GM23338 (cell line): ENCODE results near the gene SIMC1. TPM values are rescaled to one million over a fixed set of nuclear protein-coding genes. Genes with fewer than 3 reads are reported as not detected.
"Not testable (repeated sequence)": the region's sequence is repeated elsewhere in the genome, so short reads cannot be mapped to it uniquely, and the experiment has no call there.

Experiments
- ATAC-seq: fragments of 200-7000 bp; cut with Tn5 transposase; 3 replicates; pipeline ENCODE4 v1.9.1; 2020
- DNase-seq: peaks from one replicate; pipeline ENCODE4 v3.0.0-alpha.2; 2015; ENCODE audit warnings: low spot score
- H2AFZ ChIP-seq: fragments of 200-600 bp; sonication (generic); 2 replicates; pipeline ENCODE4 v1.8.0; 2016; ENCODE audit warnings: antibody characterized with exemption, mild to moderate bottlenecking, moderate library complexity
- H3F3A ChIP-seq: fragments of 200-600 bp; sonication (generic); replicated peaks from 2 replicates; pipeline ENCODE4 v1.8.0; 2017; ENCODE audit warnings: antibody characterized with exemption, mixed run types, low read depth
- H3K27ac ChIP-seq: fragments of 200-600 bp; sonication (generic); 2 replicates; pipeline ENCODE4 v1.6.1; 2016; ENCODE audit warnings: low read depth
- H3K27me3 ChIP-seq: fragments of 200-600 bp; sonication (generic); 2 replicates; pipeline ENCODE4 v1.8.0; 2016; ENCODE audit warnings: mild to moderate bottlenecking, mixed run types, moderate library complexity; ENCODE audit not compliant: insufficient read depth
- H3K36me3 ChIP-seq: fragments of 200-600 bp; sonication (generic); 2 replicates; pipeline ENCODE4 v1.8.0; 2016; ENCODE audit warnings: mild to moderate bottlenecking; ENCODE audit not compliant: insufficient read depth
- H3K4me1 ChIP-seq: fragments of 200-600 bp; sonication (generic); 2 replicates; pipeline ENCODE4 v1.8.0; 2016; ENCODE audit warnings: mild to moderate bottlenecking, moderate library complexity; ENCODE audit not compliant: insufficient read depth
- H3K4me2 ChIP-seq: fragments of 200-600 bp; sonication (generic); 2 replicates; pipeline ENCODE4 v1.7.1; 2017; ENCODE audit warnings: mixed run types
- H3K4me3 ChIP-seq: fragments of 200-600 bp; sonication (generic); 2 replicates; pipeline ENCODE4 v1.6.1; 2016; ENCODE audit warnings: mixed run types
- H3K79me2 ChIP-seq: fragments of 200-600 bp; sonication (generic); replicated peaks from 2 replicates; pipeline ENCODE4 v1.8.0; 2017; ENCODE audit warnings: mild to moderate bottlenecking; ENCODE audit not compliant: insufficient read depth
- H3K9me2 ChIP-seq: fragments of 200-600 bp; sonication (generic); 2 replicates; pipeline ENCODE4 v1.8.0; 2017; ENCODE audit not compliant: insufficient read depth
- H4K20me1 ChIP-seq: fragments of 200-600 bp; sonication (generic); replicated peaks from 2 replicates; pipeline ENCODE4 v1.8.0; 2017; ENCODE audit warnings: mild to moderate bottlenecking; ENCODE audit not compliant: insufficient read depth
- H3K27ac Mint-ChIP-seq: 2 replicates; pipeline ENCODE4 v1.8.0; 2020; ENCODE audit warnings: inconsistent platforms, mild to moderate bottlenecking, moderate library complexity, mixed read lengths
- H3K27me3 Mint-ChIP-seq: 3 replicates; pipeline ENCODE4 v1.8.0; 2022; ENCODE audit warnings: low read depth, mild to moderate bottlenecking, moderate library complexity, mixed read lengths, inconsistent platforms; ENCODE audit not compliant: insufficient read depth, poor library complexity
- H3K36me3 Mint-ChIP-seq: 3 replicates; pipeline ENCODE4 v1.8.0; 2021; ENCODE audit warnings: low read depth, mild to moderate bottlenecking, inconsistent platforms, moderate library complexity, mixed read lengths
- H3K4me1 Mint-ChIP-seq: 3 replicates; pipeline ENCODE4 v1.8.0; 2020; ENCODE audit warnings: mild to moderate bottlenecking, inconsistent platforms, mixed read lengths
- H3K4me3 Mint-ChIP-seq: 3 replicates; pipeline ENCODE4 v1.8.0; 2021; ENCODE audit warnings: moderate library complexity, mild to moderate bottlenecking, inconsistent platforms, mixed read lengths
- H3K9me3 Mint-ChIP-seq: 3 replicates; pipeline ENCODE4 v1.8.0; 2020; ENCODE audit warnings: moderate library complexity, mild to moderate bottlenecking, inconsistent platforms, mixed read lengths
- polyA plus RNA-seq: library from polyadenylated mRNA; unstranded; fragments of >200 nt; fragmentation: Nextera tagmentation; extraction: Ambion mirVana; gene quantifications from 2 replicates; pipeline ENCODE4 v1.2.1, GENCODE V29; 2016
- total RNA-seq: library from RNA; depleted of rRNA; stranded (reverse); fragments of >200 nt; shearing (Covaris generic); gene quantifications from 2 replicates; pipeline ENCODE4 v1.2.3, GENCODE V29; 2014

Gene SIMC1
- total and polyA plus RNA-seq, 2 experiments from 2014 or later = 9.4 to 14.6 TPM

GRCh38 chr5:176245489-176245888 lies 7.3 kb downstream of the SIMC1 start:
- H3K36me3 ChIP-seq, H3K9me2 ChIP-seq, H3K4me2 ChIP-seq, H3K79me2 ChIP-seq, ATAC-seq, H3K4me3 Mint-ChIP-seq, H4K20me1 ChIP-seq, H2AFZ ChIP-seq, H3F3A ChIP-seq, H3K27ac ChIP-seq, H3K4me1 Mint-ChIP-seq, H3K27me3 Mint-ChIP-seq, H3K9me3 Mint-ChIP-seq, H3K27ac Mint-ChIP-seq, H3K27me3 ChIP-seq, H3K4me1 ChIP-seq, H3K36me3 Mint-ChIP-seq, H3K4me3 ChIP-seq, DNase-seq: not testable (repeated sequence)

- H3K36me3 Mint-ChIP-seq = peaks cover 26% of the 10 kb centered on the region; the same call in 2 of the 3 replicates
- not testable (repeated sequence) for ATAC-seq, H3K4me3 Mint-ChIP-seq, H3K9me2 ChIP-seq, H3K4me1 ChIP-seq, H3K36me3 ChIP-seq, H3K4me3 ChIP-seq, H3K27ac Mint-ChIP-seq, H3F3A ChIP-seq, DNase-seq, H3K27ac ChIP-seq, H3K4me2 ChIP-seq, H3K27me3 Mint-ChIP-seq, H3K4me1 Mint-ChIP-seq, H3K79me2 ChIP-seq, H3K27me3 ChIP-seq, H2AFZ ChIP-seq, H4K20me1 ChIP-seq
- peaks cover 22% of the 10 kb centered on the region for H3K9me3 Mint-ChIP-seq
Observed at GRCh38 chr5:176250691-176251090, 12.5 kb downstream of the SIMC1 start.

- not testable (repeated sequence) for H3K27me3 Mint-ChIP-seq, ATAC-seq, H3K4me3 ChIP-seq, DNase-seq, H3F3A ChIP-seq, H3K4me1 Mint-ChIP-seq, H3K4me1 ChIP-seq, H3K4me3 Mint-ChIP-seq, H3K79me2 ChIP-seq, H4K20me1 ChIP-seq, H3K36me3 ChIP-seq, H3K4me2 ChIP-seq, H2AFZ ChIP-seq, H3K9me2 ChIP-seq, H3K27ac Mint-ChIP-seq, H3K27ac ChIP-seq, H3K27me3 ChIP-seq
- H3K9me3 Mint-ChIP-seq = peaks cover 22% of the 10 kb centered on the region
- peaks cover 26% of the 10 kb centered on the region; the same call in 2 of the 3 replicates for H3K36me3 Mint-ChIP-seq
Observed at GRCh38 chr5:176252171-176252570, 13.9 kb downstream of the SIMC1 start.

- H3K4me3 Mint-ChIP-seq, H3F3A ChIP-seq, H3K4me1 ChIP-seq, H3K79me2 ChIP-seq, H3K4me2 ChIP-seq, H3K36me3 ChIP-seq, H3K4me3 ChIP-seq, ATAC-seq, H3K27me3 Mint-ChIP-seq, H3K27ac Mint-ChIP-seq, DNase-seq, H2AFZ ChIP-seq, H4K20me1 ChIP-seq, H3K27ac ChIP-seq, H3K27me3 ChIP-seq, H3K9me2 ChIP-seq, H3K4me1 Mint-ChIP-seq: not testable (repeated sequence)
- H3K36me3 Mint-ChIP-seq = peaks cover 23% of the 10 kb centered on the region; the same call in 2 of the 3 replicates
- H3K9me3 Mint-ChIP-seq = peaks cover 22% of the 10 kb centered on the region
Observed at GRCh38 chr5:176253370-176254065, 15.3 kb downstream of the SIMC1 start.

GRCh38 chr5:176254066-176254393 lies 15.8 kb downstream of the SIMC1 start:
- not testable (repeated sequence) for H3K27me3 ChIP-seq, H3K4me3 ChIP-seq, H3K9me2 ChIP-seq, H3K27me3 Mint-ChIP-seq, H3K79me2 ChIP-seq, ATAC-seq, H3K4me3 Mint-ChIP-seq, H3K4me2 ChIP-seq, H3K27ac ChIP-seq, DNase-seq, H3K27ac Mint-ChIP-seq, H4K20me1 ChIP-seq, H2AFZ ChIP-seq, H3K36me3 ChIP-seq, H3K4me1 Mint-ChIP-seq, H3K4me1 ChIP-seq, H3F3A ChIP-seq
- Mint-ChIP-seq H3K9me3 (peaks cover 22% of the 10 kb centered on the region), H3K36me3 (peaks cover 22% of the 10 kb centered on the region; the same call in 2 of the 3 replicates)

GRCh38 chr5:176257871-176258505 lies 19.8 kb downstream of the SIMC1 start:
- DNase-seq, H3K27ac Mint-ChIP-seq, H3K36me3 ChIP-seq, H3K4me1 Mint-ChIP-seq, H3K4me2 ChIP-seq, H3K27me3 ChIP-seq, H2AFZ ChIP-seq, H3K4me3 ChIP-seq, H3F3A ChIP-seq, H3K27me3 Mint-ChIP-seq, H3K4me1 ChIP-seq, H3K9me2 ChIP-seq, H3K9me3 Mint-ChIP-seq, H3K79me2 ChIP-seq, H3K27ac ChIP-seq, H4K20me1 ChIP-seq, ATAC-seq, H3K4me3 Mint-ChIP-seq: not testable (repeated sequence)
- peaks cover 11% of the 10 kb centered on the region; the same call in 2 of the 3 replicates for H3K36me3 Mint-ChIP-seq
